ENCODE data around the gene CCT6B.
"Not testable (repeated sequence)": the region's sequence is repeated elsewhere in the genome, so short reads cannot be mapped to it uniquely, and the experiment has no call there.

CCT6B gene, protein sequence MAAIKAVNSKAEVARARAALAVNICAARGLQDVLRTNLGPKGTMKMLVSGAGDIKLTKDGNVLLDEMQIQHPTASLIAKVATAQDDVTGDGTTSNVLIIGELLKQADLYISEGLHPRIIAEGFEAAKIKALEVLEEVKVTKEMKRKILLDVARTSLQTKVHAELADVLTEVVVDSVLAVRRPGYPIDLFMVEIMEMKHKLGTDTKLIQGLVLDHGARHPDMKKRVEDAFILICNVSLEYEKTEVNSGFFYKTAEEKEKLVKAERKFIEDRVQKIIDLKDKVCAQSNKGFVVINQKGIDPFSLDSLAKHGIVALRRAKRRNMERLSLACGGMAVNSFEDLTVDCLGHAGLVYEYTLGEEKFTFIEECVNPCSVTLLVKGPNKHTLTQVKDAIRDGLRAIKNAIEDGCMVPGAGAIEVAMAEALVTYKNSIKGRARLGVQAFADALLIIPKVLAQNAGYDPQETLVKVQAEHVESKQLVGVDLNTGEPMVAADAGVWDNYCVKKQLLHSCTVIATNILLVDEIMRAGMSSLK

DNA sequence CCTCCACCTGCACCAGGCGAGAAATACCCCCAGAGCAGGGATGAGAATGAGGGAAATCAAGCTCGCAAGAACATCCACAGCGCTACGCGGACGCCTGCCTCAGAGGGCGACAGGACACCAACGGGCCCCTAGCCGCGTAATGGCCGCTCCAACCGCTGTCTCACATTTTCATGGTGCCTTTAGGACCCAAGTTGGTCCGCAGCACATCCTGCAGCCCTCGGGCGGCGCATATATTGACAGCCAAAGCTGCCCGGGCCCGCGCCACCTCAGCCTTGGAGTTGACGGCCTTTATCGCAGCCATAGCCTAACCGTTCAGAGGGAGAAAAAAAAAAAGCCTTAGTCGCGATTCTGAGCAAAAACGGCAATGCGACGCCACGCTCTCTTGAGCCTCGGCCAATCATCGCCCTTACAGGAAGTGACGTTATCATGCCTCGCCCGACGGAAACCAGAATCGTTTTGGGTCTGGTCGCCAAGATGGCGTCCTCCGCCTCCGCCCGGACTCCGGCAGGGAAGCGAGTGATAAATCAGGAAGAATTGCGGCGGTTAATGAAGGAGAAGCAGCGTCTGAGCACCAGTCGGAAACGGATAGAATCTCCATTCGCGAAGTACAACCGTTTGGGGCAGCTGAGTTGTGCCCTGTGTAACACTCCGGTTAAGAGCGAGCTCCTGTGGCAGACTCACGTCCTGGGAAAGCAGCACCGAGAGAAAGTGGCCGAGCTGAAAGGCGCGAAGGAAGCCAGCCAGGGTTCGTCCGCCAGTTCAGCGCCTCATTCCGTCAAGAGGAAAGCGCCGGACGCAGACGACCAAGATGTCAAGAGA, at the start of gene CCT6B, which contains the start of gene ZNF830:
Gene CCT6B (minus strand): TSS at position 368 of the 819 bp plus-strand sequence. CDS start 67 bp downstream, at position 301.
Gene ZNF830 (plus strand): TSS at position 448 of the 819 bp plus-strand sequence. CDS start 27 bp downstream, at position 475.
- DNase-seq: peak; percentile 95

DNA sequence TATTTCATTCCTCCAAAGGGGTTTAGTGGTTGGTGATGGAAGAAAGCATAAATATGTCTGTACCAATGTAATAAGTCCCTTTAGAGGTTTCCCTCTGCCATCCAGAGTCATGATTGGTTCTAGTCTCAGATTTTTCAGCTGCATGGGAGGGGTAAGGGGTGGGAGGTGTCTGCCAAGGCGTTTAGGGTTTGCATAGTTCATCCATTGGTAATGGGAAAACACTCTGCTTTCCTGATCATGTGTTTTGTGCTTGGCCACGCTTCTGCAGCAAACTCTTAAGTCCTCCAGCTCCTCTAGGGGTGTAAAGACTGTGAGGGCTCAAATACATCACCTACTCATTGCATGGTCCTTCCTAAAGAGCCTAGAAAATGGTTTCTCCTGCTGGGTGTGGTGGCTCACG, 48.8 kb upstream of the CCT6B start:
- no peak for DNase-seq

DNA sequence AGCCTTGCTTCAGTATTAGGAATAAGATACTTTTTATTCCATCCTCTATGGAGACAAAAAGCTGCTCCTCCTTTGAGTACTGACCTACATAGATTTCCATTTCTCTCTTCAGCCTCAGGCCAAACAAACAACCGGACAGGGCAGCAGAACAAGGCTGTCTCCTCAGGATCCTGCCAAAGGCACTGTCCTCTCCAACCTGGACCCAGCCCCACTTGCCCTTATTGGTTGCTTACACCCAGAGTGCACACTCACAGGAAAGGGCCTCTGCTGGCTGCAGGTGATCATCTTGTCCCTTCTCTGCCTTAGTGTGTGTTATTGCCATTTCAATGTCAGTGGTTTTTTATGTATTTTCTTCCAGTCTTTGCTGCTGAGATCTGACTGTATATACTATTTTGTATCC, 45.7 kb upstream of the CCT6B start:
- DNase-seq: no peak

DNA sequence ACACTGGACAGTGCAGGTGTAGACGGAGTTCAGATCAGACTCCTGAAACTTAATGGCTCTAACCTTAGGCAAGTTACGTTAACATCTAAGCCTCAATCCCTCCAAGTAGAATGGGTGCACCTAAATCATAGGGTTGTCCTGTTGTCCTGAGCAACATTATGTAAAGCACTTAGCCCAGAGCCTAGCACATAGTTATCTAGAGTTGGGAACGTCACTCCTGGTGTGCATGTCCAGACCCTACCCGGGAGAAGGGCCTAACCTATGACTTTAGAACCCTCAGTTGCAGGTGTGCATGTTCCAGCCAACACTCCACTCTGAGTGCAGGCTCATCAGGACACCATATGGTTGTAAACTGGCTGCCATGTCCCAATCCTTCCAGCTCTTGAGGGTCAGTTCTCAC, 45.1 kb upstream of the CCT6B start:
- DNase-seq: no peak

DNA sequence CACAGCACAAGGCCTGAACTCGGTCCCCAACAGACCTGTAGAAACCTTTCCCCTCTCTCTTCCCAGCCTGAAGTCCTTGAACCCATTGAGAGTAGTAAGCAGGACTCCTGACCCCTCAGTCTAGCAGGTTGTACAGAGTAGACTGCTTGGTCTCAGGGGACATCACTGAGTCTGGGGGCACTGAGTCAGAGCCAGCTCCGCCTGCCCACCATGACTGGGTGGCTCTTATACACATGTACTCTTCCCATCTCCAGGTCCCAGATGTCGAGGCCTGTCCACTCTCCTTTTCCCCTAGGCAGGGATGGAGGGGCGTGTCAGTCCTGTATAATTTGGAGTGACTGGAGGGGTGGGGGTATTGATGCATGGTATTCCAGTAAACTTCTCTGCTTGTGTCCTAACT, 42.5 kb upstream of the CCT6B start:
- no peak for DNase-seq

DNA sequence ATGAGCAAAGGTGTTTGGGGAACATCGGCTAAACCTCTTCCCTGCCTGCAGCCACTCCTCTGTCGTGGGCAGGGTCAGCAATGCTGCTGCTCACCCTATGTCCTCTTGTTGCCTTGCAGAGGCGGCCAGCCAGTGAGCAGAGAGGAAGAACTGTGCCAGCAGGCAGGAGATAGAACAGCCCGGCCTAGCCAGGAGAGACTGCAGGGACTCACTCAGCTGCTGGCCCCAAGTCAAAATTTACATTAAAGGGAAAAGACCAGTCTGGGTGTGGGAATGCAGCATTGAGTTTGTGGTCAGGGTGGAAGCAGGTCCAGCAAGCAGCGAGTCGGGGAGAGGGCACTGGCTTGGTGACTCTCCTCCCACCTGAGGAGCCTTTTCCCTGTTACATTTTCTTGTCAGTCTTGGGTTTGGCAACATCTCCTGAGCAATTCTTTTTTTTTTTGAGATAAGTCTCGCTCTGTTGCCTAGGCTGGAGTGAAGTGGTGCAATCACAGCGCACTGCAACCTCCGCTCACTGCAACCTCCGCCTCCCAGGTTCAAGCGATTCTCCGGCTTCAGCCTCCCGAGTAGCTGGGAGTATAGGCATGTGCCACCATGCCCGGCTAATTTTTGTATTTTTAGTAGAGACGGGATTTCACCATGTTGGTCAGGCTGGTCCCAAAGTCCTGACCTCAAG, 41.8 kb upstream of the CCT6B start:
- DNase-seq: peak; percentile 57

DNA sequence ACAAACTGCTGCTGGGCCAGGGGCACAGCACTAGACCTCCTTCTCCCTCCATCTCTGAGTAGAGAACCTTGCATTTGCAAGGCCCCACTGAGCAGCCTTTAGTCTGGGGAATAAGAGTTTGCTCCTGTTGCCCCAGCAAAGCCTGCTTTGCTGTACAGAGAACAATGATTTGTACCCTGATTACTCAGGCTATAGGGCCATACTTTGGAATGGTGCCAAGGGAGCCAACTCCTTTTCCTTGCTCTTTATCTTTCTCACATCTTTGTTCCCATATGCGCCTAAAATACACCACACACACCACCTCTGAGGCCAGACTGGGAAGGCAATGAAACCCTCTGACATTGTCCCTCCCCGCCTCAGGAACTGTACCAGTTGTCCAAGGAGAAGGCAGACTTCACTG, 40.3 kb upstream of the CCT6B start:
- no peak for DNase-seq

DNA sequence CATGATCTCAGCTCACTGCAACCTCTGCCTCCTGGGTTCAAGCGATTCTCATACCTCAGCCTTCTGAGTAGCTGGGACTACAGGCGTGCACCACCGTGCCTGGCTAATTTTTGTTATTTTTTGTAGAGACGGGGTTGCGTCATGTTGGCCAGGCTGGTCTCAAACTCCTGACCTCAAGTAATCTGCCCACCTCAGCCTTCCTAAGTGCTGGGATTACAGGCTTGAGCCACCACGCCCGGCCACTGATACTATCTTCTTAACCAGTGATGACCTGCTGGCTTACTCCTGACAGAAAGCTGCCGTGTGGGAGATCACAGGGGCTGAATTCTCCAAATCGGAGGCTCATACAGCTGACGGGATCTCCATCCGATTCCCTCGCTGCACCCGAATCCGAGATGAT, 39.7 kb upstream of the CCT6B start:
- DNase-seq: not testable (repeated sequence)

DNA sequence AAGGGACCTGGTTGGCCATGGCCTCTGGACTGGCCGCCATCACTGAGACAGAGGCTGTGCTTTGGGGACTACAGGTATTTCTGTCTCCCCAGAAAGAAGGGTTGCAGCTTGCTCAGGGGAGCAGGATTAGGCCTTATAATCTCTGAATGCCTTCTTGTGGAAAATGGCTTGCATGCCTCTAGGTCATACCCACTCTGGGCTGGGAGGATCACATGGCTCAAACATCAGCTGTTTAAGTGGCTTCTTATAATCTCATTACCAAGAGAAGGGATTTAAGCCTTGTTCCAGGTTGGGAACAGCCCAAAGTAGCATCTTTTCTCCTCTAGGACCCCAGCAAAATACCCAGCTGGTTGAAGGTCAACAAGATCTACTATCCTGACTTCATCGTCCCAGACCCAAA, 38.2 kb upstream of the CCT6B start:
- no peak for DNase-seq

DNA sequence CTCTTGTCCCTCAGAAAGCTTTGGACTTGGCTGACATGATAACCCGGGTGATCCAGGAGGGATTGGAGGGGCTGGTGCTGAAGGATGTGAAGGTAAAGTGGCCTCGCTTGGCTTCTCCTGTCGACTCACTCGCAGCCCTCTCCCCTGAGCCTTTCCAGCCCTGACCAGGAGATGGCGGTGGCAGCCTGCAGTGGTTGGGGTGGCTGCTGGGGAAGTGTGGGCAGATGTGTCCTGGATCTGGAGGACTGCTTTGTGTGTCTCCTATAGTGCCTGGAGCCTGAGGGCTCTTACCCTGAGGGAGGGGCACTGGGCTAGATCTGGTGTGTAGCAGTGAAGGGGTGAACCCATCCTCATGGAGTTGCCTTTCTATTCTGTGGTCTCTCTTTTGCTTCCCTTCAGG, 36.9 kb upstream of the CCT6B start:
- DNase-seq: peak; percentile 64

DNA sequence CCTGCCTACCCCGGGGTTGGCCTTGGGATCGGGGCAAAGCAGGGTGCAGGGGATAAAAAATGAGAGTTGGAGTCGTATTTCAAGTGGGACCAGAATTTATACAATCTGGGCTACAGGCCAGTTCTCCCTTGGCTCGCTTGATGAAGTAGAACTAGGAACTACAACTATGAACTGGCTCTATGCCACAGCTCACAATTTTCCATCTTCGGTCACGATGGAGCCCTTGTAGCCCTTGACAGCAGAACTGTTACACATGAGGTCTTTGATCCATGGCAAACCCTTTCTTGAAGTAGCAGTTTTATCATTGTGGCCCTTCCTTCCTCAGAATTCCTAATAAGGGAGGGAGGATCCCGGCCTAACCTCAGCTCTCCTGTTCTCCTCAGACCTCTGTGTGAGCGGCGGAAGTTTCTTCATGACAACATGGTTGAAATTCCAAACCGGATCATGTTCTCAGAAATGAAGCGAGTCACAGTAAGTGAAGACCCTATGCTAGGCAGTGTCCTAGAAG, 36.1 kb upstream of the CCT6B start:
- DNase-seq: peak; percentile 83

DNA sequence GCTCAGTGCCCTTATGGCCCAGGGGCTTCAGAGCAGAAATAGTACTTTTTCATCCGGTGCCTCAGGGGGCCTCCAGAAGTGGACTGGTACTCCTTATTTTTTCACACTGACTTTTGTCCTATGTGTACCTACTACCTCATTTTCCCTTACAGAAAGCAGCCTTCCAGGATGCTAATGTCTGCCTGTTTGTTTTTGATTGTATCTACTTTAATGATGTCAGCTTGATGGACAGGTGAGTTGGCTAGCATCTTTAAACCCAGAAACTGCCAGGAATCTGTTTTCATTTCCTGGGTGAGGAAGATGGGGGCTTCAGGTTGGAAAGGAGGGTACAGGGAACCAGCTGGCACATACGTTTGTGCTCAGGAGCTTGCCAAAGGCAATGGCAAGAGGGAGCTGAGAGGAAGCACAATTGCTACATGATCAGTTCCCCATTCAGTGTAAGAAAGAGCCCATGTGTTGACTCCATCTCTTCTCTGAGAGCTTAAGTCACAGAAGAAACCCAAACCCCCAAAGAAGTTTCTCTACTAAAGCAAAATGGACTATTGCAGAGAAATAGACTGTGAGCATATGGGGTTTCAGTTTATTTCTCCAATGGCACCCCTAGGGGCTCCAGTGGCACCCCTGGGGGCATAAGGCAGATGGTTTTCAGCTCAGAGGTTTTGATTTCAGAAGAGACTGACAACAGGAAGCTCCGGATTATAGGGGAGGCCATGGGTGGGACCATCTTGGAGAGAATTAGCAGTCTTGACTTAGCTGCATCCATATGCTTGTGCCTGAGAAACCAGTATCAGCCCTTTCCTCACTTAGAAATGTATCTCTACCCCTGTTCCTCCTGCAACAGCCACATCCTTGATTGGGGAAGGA, 35.4 kb upstream of the CCT6B start:
- no peak for DNase-seq

DNA sequence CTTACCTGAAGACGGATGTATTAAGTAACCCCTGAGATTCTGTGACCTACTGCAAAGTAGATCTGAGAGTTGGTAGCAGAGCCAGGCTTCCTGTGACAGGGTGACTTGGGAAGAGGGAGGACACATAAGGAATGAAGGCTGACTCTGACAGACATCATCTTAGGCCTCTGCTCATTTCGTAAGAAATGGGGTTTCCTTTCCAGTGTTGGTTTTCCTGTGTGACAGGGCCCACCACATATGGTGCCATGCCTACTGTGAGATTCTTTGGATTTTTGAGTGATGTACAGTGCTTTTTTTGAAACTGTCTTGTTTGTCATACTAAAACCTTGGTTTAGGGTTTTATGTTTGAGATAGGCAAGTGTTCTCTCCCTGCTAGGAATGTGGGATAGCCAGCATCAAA, 31.8 kb upstream of the CCT6B start:
- DNase-seq: no peak

DNA sequence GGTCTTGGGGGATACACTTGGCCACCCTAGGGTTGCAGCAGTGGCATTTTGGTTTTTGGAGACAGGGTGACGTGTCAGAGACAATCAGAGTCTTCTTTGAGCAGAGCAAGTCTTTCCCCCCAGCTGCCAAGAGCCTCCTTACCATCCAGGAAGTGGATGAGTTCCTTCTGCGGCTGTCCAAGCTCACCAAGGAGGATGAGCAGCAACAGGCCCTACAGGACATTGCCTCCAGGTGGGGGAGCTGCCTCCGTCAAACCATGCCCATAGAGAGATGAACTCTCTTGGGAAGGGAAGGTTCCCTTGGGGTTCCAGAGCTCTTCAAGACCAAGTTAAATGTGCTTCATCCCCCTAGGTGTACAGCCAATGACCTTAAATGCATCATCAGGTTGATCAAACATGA, 30.3 kb upstream of the CCT6B start:
- no peak for DNase-seq

DNA sequence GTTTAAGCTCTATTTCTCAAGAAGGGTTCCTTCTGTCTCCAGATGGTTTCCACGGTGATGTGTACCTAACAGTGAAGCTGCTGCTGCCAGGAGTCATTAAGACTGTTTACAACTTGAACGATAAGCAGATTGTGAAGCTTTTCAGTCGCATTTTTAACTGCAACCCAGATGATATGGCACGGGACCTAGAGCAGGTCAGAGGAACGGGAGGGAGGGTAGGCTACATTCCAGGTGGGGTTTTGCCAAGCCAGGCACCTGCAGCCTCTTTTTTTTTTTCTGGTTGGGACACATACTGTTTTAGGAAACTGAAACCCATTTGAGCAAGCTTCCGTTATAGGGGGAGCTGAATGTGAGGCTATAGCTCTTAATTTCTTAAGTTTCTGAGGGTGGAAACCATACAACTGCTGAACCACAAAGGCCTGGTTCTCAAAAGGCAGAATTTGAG, 29.7 kb upstream of the CCT6B start:
- DNase-seq: no peak

DNA sequence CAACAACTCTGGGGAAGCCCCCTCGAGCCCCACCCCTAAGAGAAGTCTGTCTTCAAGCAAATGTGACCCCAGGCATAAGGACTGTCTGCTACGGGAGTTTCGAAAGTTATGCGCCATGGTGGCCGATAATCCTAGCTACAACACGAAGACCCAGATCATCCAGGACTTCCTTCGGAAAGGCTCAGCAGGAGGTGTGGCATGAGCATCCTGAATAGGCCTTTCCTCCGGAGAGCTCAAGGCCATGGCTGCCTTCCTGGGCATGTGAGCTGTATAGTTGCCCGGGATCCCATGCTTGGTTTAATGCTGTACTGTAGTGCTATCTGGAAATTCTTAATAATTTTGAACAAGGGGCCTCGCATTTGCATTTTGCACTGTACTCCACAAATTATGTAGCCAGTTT, 28.2 kb upstream of the CCT6B start:
- no peak for DNase-seq

DNA sequence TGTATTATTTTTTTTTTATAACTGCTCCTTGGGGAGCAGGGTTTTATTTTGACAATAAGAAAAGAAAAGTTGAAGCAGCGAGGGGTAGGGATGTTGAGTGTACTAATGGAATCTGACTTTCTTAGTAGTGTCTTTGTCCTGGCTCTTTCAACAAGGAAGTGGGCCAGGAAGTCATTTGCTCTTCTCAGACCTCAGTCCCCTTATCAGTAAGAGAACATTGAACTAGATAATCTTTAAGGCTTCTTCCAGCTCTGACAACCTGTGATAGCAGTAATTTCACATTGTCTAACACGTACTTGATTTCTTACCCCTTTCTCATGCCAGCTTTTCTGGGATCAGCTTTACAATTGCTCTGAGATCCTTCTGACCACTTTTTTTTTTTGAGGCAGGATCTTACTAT, 27.4 kb upstream of the CCT6B start:
- DNase-seq: no peak

DNA sequence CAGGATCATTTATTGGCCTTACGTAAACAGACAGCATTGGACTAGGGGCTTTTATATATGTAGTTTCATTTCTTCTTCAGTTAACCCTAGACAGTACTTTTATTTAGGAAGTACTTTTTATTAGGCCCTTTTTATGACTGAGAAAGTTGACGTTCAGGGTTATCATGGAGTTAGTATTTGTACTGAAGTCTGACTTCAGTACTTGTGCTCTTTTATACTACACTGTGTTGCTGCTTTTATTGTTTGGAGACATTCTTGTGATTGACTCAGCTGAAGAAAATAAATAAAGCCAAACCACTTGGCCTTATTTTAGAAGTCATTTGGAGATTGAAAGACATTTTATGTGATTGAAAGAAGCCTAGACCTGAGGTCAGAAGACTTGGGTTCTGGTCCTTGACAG, 26.0 kb upstream of the CCT6B start:
- no peak for DNase-seq

DNA sequence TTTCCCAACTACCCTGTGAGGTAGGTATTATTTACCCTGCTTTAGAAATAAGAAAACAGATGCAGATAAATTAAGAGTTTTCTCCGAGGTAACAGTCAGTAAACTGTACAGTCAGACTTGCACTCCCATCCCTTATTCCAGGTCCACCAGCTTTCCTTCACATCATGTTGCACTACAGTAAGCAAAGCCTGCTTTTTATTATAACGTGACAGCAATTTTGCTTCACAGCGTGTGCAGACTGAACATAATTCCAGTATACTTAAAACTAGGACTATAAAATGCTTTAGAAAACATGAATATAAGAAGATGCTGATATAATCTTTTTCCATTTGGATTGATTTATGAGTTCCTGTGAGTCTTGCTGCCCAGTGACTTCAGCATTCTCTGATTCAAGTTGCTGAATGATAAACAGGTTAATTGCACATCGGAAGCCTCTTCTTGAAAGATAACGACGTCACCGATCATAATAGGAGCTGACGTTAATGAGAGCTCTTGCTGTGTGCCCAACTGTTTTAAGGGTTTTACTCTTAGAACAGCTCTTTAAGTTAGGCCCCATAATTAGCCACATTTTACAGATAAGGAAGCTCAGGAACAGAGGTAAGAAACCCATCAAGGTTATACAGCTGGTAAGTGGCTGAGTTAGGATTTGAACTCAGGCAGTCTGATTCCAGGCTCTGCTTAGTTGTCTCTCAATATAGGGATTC, 20.4 kb upstream of the CCT6B start:
- DNase-seq: no peak

DNA sequence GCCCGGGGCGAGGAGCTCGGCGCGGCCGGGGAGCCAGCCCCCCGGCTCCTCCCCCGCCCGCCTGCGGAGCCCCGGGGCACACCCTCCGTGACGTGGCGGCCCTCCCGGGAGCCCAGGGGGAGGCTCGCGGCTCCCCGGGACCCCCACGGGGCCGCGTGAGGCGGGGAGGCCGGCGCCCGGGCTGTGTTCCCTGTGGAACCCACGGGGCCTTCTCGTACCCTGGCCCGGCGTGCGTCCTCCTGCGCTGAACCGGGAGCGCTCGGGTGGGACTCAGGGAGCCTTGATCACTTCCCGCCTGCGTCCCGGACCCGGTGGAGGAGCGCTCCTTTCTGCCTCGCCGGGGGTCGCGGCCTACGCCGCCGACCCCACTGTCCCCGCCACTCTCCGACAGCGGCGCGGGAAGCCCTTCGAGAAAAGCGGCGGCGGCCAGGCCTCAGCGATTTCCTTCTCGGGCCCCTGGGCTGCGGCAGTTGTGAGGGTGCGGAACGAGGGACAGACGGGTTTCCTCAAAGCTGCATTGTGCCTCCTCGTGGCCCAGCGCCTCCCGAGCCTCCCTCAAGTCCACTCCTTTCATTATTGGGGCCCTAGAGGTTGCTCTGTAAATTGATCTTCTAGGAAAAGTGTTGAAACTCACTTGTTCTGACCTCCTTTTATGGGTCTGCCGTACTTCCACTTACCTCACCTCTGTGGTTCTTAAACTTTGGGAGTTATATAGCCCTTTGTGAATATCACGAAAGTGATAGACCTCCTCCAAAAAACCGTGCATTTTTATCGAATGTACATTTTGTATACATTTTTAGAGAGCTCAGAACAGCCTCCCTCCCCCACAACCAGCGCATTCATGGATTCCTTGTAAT, 19.6 kb upstream of the CCT6B start:
- DNase-seq: peak; percentile 81

Data from right hindlimb (tissue), 1 donor.